HG02571 (cell line): ENCODE results near the gene CDC25B.
A peak's percentile ranks its signal among the peaks of the same experiment; 100 is the strongest.

ENCODE experiments used
- ATAC-seq: cut with Tn5 transposase; IDR thresholded peaks from one replicate; pipeline ENCODE4 v1.9.1; 2021; ENCODE audit warnings: mild to moderate bottlenecking, moderate library complexity; ENCODE audit not compliant: unreplicated experiment

The CDC25B gene

GRCh38 chr20:3795511-3796468, at the start of gene CDC25B:
Gene CDC25B, plus strand, starts transcription at chr20:3796310. Its CDS starts 222 bp downstream, at chr20:3796532.
- ATAC-seq: peak; percentile 63

- no peak for ATAC-seq
Observed at GRCh38 chr20:3747471-3747870, 48.6 kb upstream of the CDC25B start.

GRCh38 chr20:3748073-3748472, 48.0 kb upstream of the CDC25B start:
- ATAC-seq: no peak

GRCh38 chr20:3749087-3749688, 46.9 kb upstream of the CDC25B start:
- no peak for ATAC-seq

- ATAC-seq: no peak
Observed at GRCh38 chr20:3749689-3750531, 46.2 kb upstream of the CDC25B start.

GRCh38 chr20:3751305-3751674, 44.8 kb upstream of the CDC25B start:
- no peak for ATAC-seq

GRCh38 chr20:3751675-3752385, 44.3 kb upstream of the CDC25B start:
- no peak for ATAC-seq

GRCh38 chr20:3752386-3752759, 43.7 kb upstream of the CDC25B start:
- ATAC-seq: no peak

- no peak for ATAC-seq
Observed at GRCh38 chr20:3753098-3753497, 43.0 kb upstream of the CDC25B start.

GRCh38 chr20:3753501-3754275, 42.4 kb upstream of the CDC25B start:
- ATAC-seq: no peak

- no peak for ATAC-seq
Observed at GRCh38 chr20:3754276-3754630, 41.9 kb upstream of the CDC25B start.

GRCh38 chr20:3755269-3755668, 40.8 kb upstream of the CDC25B start:
- no peak for ATAC-seq

- no peak for ATAC-seq
Observed at GRCh38 chr20:3755814-3756480, 40.2 kb upstream of the CDC25B start.

GRCh38 chr20:3757268-3757667, 38.8 kb upstream of the CDC25B start:
- ATAC-seq: no peak

- ATAC-seq: no peak
Observed at GRCh38 chr20:3758566-3758965, 37.5 kb upstream of the CDC25B start.

- ATAC-seq: no peak
Observed at GRCh38 chr20:3759316-3759823, 36.7 kb upstream of the CDC25B start.

GRCh38 chr20:3759884-3760283, 36.2 kb upstream of the CDC25B start:
- no peak for ATAC-seq

- no peak for ATAC-seq
Observed at GRCh38 chr20:3760655-3761348, 35.3 kb upstream of the CDC25B start.
